Lung (tissue), 12 donors: ENCODE data around the gene LRRC15. TPM values are rescaled to one million over a fixed set of nuclear protein-coding genes. Genes with fewer than 3 reads are reported as not detected.

Experiments used
- ATAC-seq: fragments of 200-7000 bp; cut with Tn5 transposase; one replicate; pipeline ENCODE4 v1.9.1; 2020; ENCODE audit warnings: moderate number of reproducible peaks; ENCODE audit not compliant: insufficient read depth, low FRiP score
- DNase-seq, 3 donors: peaks; one replicate each; pipeline ENCODE4 v3.0.0-alpha.2; 2013 to 2017
- H3K27ac ChIP-seq, 2 donors: one replicate each; pipeline ENCODE4 v1.5.1; 2013; ENCODE audit warnings: mild to moderate bottlenecking in 2 of 2, moderate library complexity in 2 of 2, control low read depth in 1 of 2, inconsistent platforms in 1 of 2, low read depth in 1 of 2, low read length in 1 of 2
- H3K27me3 ChIP-seq, 3 donors: one replicate each; pipeline ENCODE4 v1.5.1; 2013; ENCODE audit warnings: low read length in 2 of 3; ENCODE audit not compliant: control insufficient read depth in 3 of 3, insufficient read depth in 3 of 3
- H3K36me3 ChIP-seq, 4 donors: one replicate each; pipeline ENCODE4 v1.5.1; 2013; ENCODE audit warnings: low read length in 4 of 4, mild to moderate bottlenecking in 1 of 4, moderate library complexity in 1 of 4; ENCODE audit not compliant: control insufficient read depth in 4 of 4, insufficient read depth in 4 of 4
- H3K4me1 ChIP-seq, 5 donors: one replicate each; pipeline ENCODE4 v1.5.1; 2013; ENCODE audit warnings: low read length in 5 of 5, mild to moderate bottlenecking in 2 of 5, moderate library complexity in 1 of 5; ENCODE audit not compliant: control insufficient read depth in 5 of 5, insufficient read depth in 5 of 5
- H3K4me3 ChIP-seq: one replicate; pipeline ENCODE4 v1.5.1; 2013; ENCODE audit warnings: mild to moderate bottlenecking, control low read depth, moderate library complexity
- H3K9ac ChIP-seq, 2 donors: one replicate each; pipeline ENCODE4 v1.5.1; 2013; ENCODE audit warnings: low read length in 2 of 2, control low read depth in 1 of 2; ENCODE audit not compliant: insufficient read depth in 1 of 2
- H3K9me3 ChIP-seq, 4 donors: one replicate each; pipeline ENCODE4 v1.5.1; 2013; ENCODE audit warnings: low read length in 3 of 4, mild to moderate bottlenecking in 1 of 4, moderate library complexity in 1 of 4; ENCODE audit not compliant: control insufficient read depth in 4 of 4, insufficient read depth in 3 of 4
- CTCF ChIP-seq: IDR thresholded peaks from 2 replicates; pipeline ENCODE4 v1.5.1; 2012; ENCODE audit warnings: mild to moderate bottlenecking; ENCODE audit errors: control extremely low read depth, extremely low read depth
- WGBS, 2 donors: extraction: QIAGEN DNeasy Blood & Tissue Kit; methylation state at CpG; one replicate each; pipeline ENCODE4 v1.1.7; 2013; 5-methylcytosine and 5-hydroxymethylcytosine counted together
- polyA plus RNA-seq, 2 donors: library from polyadenylated mRNA; stranded (reverse); fragments of 200-250 nt; gene quantifications; one replicate each; pipeline ENCODE4 v1.2.1, GENCODE V29; 2013
- total RNA-seq, 2 donors: library from RNA; depleted of rRNA in 1 of 2; stranded (reverse); fragments of >200 nt in 1 of 2; gene quantifications; one replicate each; pipeline ENCODE4 v1.2.1, GENCODE V29; 2014 to 2021
- donor health status: control.
- donor health status: control.
- donor health status: Bipolar disorder and iron deficiency.
- donor health status: healthy.
- donor health status: DM: yes; HTN: yes; CAD: no.

Gene LRRC15
- total and polyA plus RNA-seq, 4 donors, result 0.06 to 1.2 (median 0.07) TPM

- Histone ChIP-seq H3K4me3 (no peak overlapping the region), H3K36me3 (no peaks in the 10 kb centered on the region), H3K27me3 (peaks cover 0 to 11% (median 2%) of the 10 kb centered on the region in 3 donors), H3K9ac (no peak overlapping the region), H3K9me3 (no peaks in the 10 kb centered on the region), H3K27ac (no peak overlapping the region), H3K4me1 (peaks cover 0 to 20% (median 0%) of the 10 kb centered on the region in 5 donors)
- 82 to 89% methylated on average over 27 of the region's 27 CpGs for WGBS, 2 donors
- ATAC-seq, result no peak
- DNase-seq, result peak; percentile 47 to 64 (median 54)
- no peak for TF ChIP-seq CTCF
Observed at GRCh38 chr3:194328053-194328657, 41.4 kb downstream of the LRRC15 start.

DNA sequence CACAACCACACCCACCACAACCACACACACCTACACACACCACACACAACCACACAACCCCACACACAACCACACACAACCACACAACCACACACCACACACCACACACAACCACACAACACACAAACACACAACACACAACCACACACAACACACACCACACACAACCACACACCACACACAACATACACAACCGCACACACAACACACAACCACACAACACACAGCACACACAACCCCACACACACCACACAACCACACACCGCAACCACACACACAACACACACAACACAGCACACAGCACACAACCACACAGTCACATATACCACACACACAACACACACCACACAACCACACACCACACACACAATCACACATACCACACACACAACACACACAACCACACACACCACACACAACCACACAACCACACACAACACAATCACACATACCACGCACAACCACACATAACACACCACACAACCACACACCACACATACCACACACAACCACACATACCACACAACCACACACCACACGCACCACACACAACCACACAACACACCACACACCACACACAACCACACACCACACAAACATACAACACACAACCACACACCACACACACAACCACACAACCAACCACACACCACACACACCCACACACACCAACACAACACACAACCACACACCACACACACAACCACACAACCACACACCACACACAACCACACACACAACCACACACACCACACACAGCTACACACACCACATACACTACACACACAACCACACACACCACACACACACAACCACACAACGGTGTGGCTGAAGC is 42.1 kb downstream of the LRRC15 start:
- Histone ChIP-seq H3K36me3 (no peaks in the 10 kb centered on the region), H3K9me3 (no peaks in the 10 kb centered on the region), H3K4me1 (peaks cover 0 to 20% (median 0%) of the 10 kb centered on the region in 5 donors), H3K4me3 (no peak overlapping the region), H3K27me3 (peaks cover 0 to 3% (median 0%) of the 10 kb centered on the region in 3 donors), H3K27ac (no peak overlapping the region), H3K9ac (no peak overlapping the region)
- ATAC-seq (no peak), DNase-seq (peak in 2 of 3 donors; percentile 59 to 69)
- 93% methylated on average over 5 of the region's 5 CpGs for WGBS, 2 donors
- no peak for TF ChIP-seq CTCF

DNA sequence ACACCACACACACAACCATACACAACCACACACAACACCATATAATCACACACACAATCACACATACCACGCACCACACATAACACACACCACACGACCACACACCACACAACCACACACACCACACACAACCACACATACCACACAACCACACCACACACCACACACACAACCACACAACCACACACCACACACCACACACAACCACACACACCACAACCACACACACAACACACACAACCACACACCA is 42.6 kb downstream of the LRRC15 start:
- ATAC-seq, result no peak
- Histone ChIP-seq H3K4me1 (peaks cover 0 to 20% (median 0%) of the 10 kb centered on the region in 5 donors), H3K9me3 (no peaks in the 10 kb centered on the region), H3K9ac (no peak overlapping the region), H3K27ac (no peak overlapping the region), H3K4me3 (no peak overlapping the region), H3K27me3 (peaks cover 0 to 3% (median 0%) of the 10 kb centered on the region in 3 donors), H3K36me3 (no peaks in the 10 kb centered on the region)
- TF ChIP-seq CTCF, result no peak
- peak in 1 of 3 donors; percentile 68 for DNase-seq
- WGBS, 2 donors, result 91 to 93% methylated on average over 2 of the region's 2 CpGs
